ENCODE data around the gene ZNRF4.
"Not testable (repeated sequence)": the region's sequence is repeated elsewhere in the genome, so short reads cannot be mapped to it uniquely, and the experiment has no call there.

Gene ZNRF4
- 0 reads per million in 4 experiments for total RNA-seq

GRCh38 chr19:5455367-5456129 is at the start of gene ZNRF4:
Gene ZNRF4 (plus strand): TSS chr19:5455417. CDS start chr19:5455492, 75 bp downstream.
- DNase-seq = no peak

- not testable (repeated sequence) for DNase-seq
Observed at GRCh38 chr19:5406198-5406597, 49.0 kb upstream of the ZNRF4 start.

- DNase-seq = no peak
Observed at GRCh38 chr19:5406816-5407215, 48.4 kb upstream of the ZNRF4 start.

GRCh38 chr19:5407356-5407755 is 47.9 kb upstream of the ZNRF4 start:
- no peak for DNase-seq

- DNase-seq = no peak
Observed at GRCh38 chr19:5417495-5418436, 37.5 kb upstream of the ZNRF4 start.

- no peak for DNase-seq
Observed at GRCh38 chr19:5418677-5419076, 36.5 kb upstream of the ZNRF4 start.

GRCh38 chr19:5420953-5421352 is 34.3 kb upstream of the ZNRF4 start:
- no peak for DNase-seq

- DNase-seq = no peak
Observed at GRCh38 chr19:5423567-5424125, 31.6 kb upstream of the ZNRF4 start.

- DNase-seq = no peak
Observed at GRCh38 chr19:5424192-5424973, 30.8 kb upstream of the ZNRF4 start.

- no peak for DNase-seq
Observed at GRCh38 chr19:5425260-5425659, 30.0 kb upstream of the ZNRF4 start.

- no peak for DNase-seq
Observed at GRCh38 chr19:5430237-5430636, 25.0 kb upstream of the ZNRF4 start.

- DNase-seq = no peak
Observed at GRCh38 chr19:5432687-5433086, 22.5 kb upstream of the ZNRF4 start.

- DNase-seq = no peak
Observed at GRCh38 chr19:5434351-5434917, 20.8 kb upstream of the ZNRF4 start.

GRCh38 chr19:5434970-5435641 is 20.1 kb upstream of the ZNRF4 start:
- DNase-seq = no peak

GRCh38 chr19:5435642-5436017 is 19.6 kb upstream of the ZNRF4 start:
- no peak for DNase-seq

GRCh38 chr19:5436106-5436947 is 18.9 kb upstream of the ZNRF4 start:
- DNase-seq = no peak

- no peak for DNase-seq
Observed at GRCh38 chr19:5436948-5437306, 18.3 kb upstream of the ZNRF4 start.

GRCh38 chr19:5438756-5439155 is 16.5 kb upstream of the ZNRF4 start:
- not testable (repeated sequence) for DNase-seq

GRCh38 chr19:5439452-5439851 is 15.8 kb upstream of the ZNRF4 start:
- no peak for DNase-seq

- no peak for DNase-seq
Observed at GRCh38 chr19:5440299-5440698, 14.9 kb upstream of the ZNRF4 start.

- no peak for DNase-seq
Observed at GRCh38 chr19:5443723-5444122, 11.5 kb upstream of the ZNRF4 start.

All from effector CD8-positive, alpha-beta T cell (primary cell).